Liver (tissue), 9 donors: Measurements from ENCODE around the gene TMC2. TPM values are rescaled to one million over a fixed set of nuclear protein-coding genes. Genes with fewer than 3 reads are reported as not detected.

ENCODE experiments used
- DNase-seq: peaks from one replicate; pipeline ENCODE4 v3.0.0-alpha.2; 2017; ENCODE audit warnings: low spot score
- H3K27ac ChIP-seq, 2 donors: one replicate each; pipeline ENCODE4 v1.7.0; 2013; ENCODE audit warnings: inconsistent platforms in 2 of 2, low read length in 2 of 2, control low read depth in 1 of 2, low read depth in 1 of 2, mild to moderate bottlenecking in 1 of 2
- H3K27me3 ChIP-seq, 4 donors: one replicate each; pipeline versions ENCODE4 v1.6.1 to v1.7.0; 2013; ENCODE audit warnings: low read length in 3 of 4, inconsistent platforms in 1 of 4, mild to moderate bottlenecking in 1 of 4, moderate library complexity in 1 of 4; ENCODE audit not compliant: control insufficient read depth in 4 of 4, insufficient read depth in 4 of 4
- H3K36me3 ChIP-seq, 4 donors: one replicate each; pipeline versions ENCODE4 v1.6.1 to v1.7.0; 2013; ENCODE audit warnings: low read length in 3 of 4, mild to moderate bottlenecking in 3 of 4, low read depth in 1 of 4, moderate library complexity in 1 of 4; ENCODE audit not compliant: control insufficient read depth in 4 of 4, insufficient read depth in 3 of 4
- H3K4me1 ChIP-seq, 4 donors: one replicate each; pipeline versions ENCODE4 v1.6.1 to v1.7.0; 2013; ENCODE audit warnings: low read length in 3 of 4, mild to moderate bottlenecking in 3 of 4, moderate library complexity in 1 of 4; ENCODE audit not compliant: control insufficient read depth in 4 of 4, insufficient read depth in 4 of 4
- H3K4me3 ChIP-seq, 3 donors: one replicate each; pipeline versions ENCODE4 v1.6.1 to v1.7.0; 2013; ENCODE audit warnings: low read length in 3 of 3, control low read depth in 1 of 3, low read depth in 1 of 3, mild to moderate bottlenecking in 1 of 3
- H3K9ac ChIP-seq, 2 donors: one replicate each; pipeline ENCODE4 v1.7.0; 2013; ENCODE audit warnings: low read length in 2 of 2, mild to moderate bottlenecking in 2 of 2, moderate library complexity in 2 of 2, control low read depth in 1 of 2, low read depth in 1 of 2
- H3K9me3 ChIP-seq, 4 donors: one replicate each; pipeline versions ENCODE4 v1.6.1 to v1.7.0; 2013; ENCODE audit warnings: low read length in 3 of 4; ENCODE audit not compliant: control insufficient read depth in 4 of 4
- EGR1 ChIP-seq, 2 donors: IDR thresholded peaks; 2 replicates each; pipeline ENCODE4 v1.6.1; 2016 to 2018; ENCODE audit warnings: antibody characterized with exemption in 2 of 2, low read depth in 2 of 2
- FOXA1 ChIP-seq: IDR thresholded peaks from 2 replicates; pipeline ENCODE4 v1.6.1; 2016; ENCODE audit warnings: antibody characterized with exemption
- GABPA ChIP-seq, 2 donors: IDR thresholded peaks in 1 of 2; conservative IDR thresholded peaks in 1 of 2; 2 replicates each; pipeline ENCODE4 v1.6.1; 2016; ENCODE audit warnings: antibody characterized with exemption in 2 of 2, mild to moderate bottlenecking in 1 of 2, moderate library complexity in 1 of 2
- HNF4A ChIP-seq, 2 donors: conservative IDR thresholded peaks; 2 replicates each; pipeline ENCODE4 v1.6.1; 2016; ENCODE audit warnings: antibody characterized with exemption in 2 of 2, mild to moderate bottlenecking in 2 of 2
- HNF4G ChIP-seq: IDR thresholded peaks from 2 replicates; pipeline ENCODE4 v1.6.1; 2016; ENCODE audit warnings: antibody characterized with exemption
- NR2F2 ChIP-seq: IDR thresholded peaks from 2 replicates; pipeline ENCODE4 v1.6.1; 2016; ENCODE audit warnings: antibody characterized with exemption
- RAD21 ChIP-seq, 2 donors: IDR thresholded peaks; 2 replicates each; pipeline ENCODE4 v1.6.1; 2016; ENCODE audit warnings: antibody characterized with exemption in 2 of 2, mild to moderate bottlenecking in 2 of 2
- RXRA ChIP-seq, 2 donors: IDR thresholded peaks; 2 replicates each; pipeline ENCODE4 v1.6.1; 2017 to 2018; ENCODE audit warnings: antibody characterized with exemption in 2 of 2, mild to moderate bottlenecking in 1 of 2
- SP1 ChIP-seq: IDR thresholded peaks from 2 replicates; pipeline ENCODE4 v1.6.1; 2018; ENCODE audit warnings: antibody characterized with exemption, mild to moderate bottlenecking
- TAF1 ChIP-seq: conservative IDR thresholded peaks from 2 replicates; pipeline ENCODE4 v1.6.1; 2016; ENCODE audit warnings: antibody characterized with exemption, mild to moderate bottlenecking
- YY1 ChIP-seq: IDR thresholded peaks from 2 replicates; pipeline ENCODE4 v1.6.1; 2016; ENCODE audit warnings: antibody characterized with exemption, mild to moderate bottlenecking
- WGBS: extraction: QIAGEN DNeasy Blood & Tissue Kit; methylation state at CpG from one replicate; pipeline ENCODE4 v1.1.7; 2013; 5-methylcytosine and 5-hydroxymethylcytosine counted together
- polyA plus RNA-seq, 2 donors: library from polyadenylated mRNA; stranded (reverse) in 1 of 2; unstranded in 1 of 2; fragments of 200-250 nt in 1 of 2; fragments of >200 nt in 1 of 2; fragmentation: Nextera tagmentation in 1 of 2; extraction: Ambion mirVana in 1 of 2; gene quantifications; one replicate each; pipeline versions ENCODE4 v1.2.1 to v1.2.3, GENCODE V29; 2013 to 2015
- total RNA-seq, 2 donors: library from RNA; depleted of rRNA; stranded (reverse); fragments of >200 nt; gene quantifications; one replicate each; pipeline ENCODE4 v1.2.3, GENCODE V29; 2014
- TF ChIP-seq, protein P1 (sequence below): IDR thresholded peaks from 2 replicates; pipeline ENCODE4 v1.6.1; 2016; ENCODE audit warnings: antibody characterized with exemption
- TF ChIP-seq, protein P2 (sequence below): IDR thresholded peaks from 2 replicates; pipeline ENCODE4 v1.6.1; 2016; ENCODE audit warnings: antibody characterized with exemption
- TF ChIP-seq, protein P3 (sequence below): IDR thresholded peaks from 2 replicates; pipeline ENCODE4 v1.6.1; 2016; ENCODE audit warnings: antibody characterized with exemption, mild to moderate bottlenecking
- TF ChIP-seq, protein P4 (sequence below): IDR thresholded peaks from 2 replicates; pipeline ENCODE4 v1.6.1; 2016; ENCODE audit warnings: antibody characterized with exemption
- donor health status: healthy.
- donor health status: healthy.
- donor health status: healthy.
- donor health status: healthy.
- donor health status: healthy.

TMC2 gene
- total and polyA plus RNA-seq, 4 donors: not detected

DNA sequence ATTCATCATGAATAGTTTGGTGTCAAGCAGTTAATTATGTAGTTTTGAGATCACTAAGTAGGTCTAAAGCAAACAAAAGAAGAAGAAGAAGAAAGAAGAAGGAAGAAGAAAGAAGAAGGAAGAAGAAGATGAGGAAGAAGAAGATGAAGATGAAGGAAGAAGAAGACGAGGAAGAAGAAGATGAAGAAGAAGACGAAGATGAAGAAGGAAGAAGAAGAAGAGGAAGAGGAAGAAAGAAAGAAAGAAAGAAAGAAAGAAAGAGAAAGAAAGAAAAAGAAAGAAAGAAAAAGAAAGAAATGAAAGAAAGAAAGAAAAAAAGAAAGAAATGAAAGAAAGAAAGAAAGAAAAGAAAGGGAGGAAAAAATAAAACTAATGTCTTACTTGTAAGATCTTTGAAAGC lies 9.2 kb downstream of the TMC2 start:
- Histone ChIP-seq H3K27me3 (peaks cover 0 to 7% (median 1%) of the 10 kb centered on the region in 4 donors), H3K27ac (no peak overlapping the region), H3K9ac (no peak overlapping the region), H3K36me3 (no peaks in the 10 kb centered on the region), H3K4me1 (no peaks in the 10 kb centered on the region), H3K4me3 (no peak overlapping the region), H3K9me3 (no peaks in the 10 kb centered on the region)
- DNase-seq: no peak
- TF ChIP-seq, protein P1, sequence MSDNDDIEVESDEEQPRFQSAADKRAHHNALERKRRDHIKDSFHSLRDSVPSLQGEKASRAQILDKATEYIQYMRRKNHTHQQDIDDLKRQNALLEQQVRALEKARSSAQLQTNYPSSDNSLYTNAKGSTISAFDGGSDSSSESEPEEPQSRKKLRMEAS: no peak
- no peak for TF ChIP-seq TAF1
- TF ChIP-seq HNF4A (conservative IDR thresholded peaks at IDR 0.05): no peak
- TF ChIP-seq NR2F2: no peak
- TF ChIP-seq, protein P2, sequence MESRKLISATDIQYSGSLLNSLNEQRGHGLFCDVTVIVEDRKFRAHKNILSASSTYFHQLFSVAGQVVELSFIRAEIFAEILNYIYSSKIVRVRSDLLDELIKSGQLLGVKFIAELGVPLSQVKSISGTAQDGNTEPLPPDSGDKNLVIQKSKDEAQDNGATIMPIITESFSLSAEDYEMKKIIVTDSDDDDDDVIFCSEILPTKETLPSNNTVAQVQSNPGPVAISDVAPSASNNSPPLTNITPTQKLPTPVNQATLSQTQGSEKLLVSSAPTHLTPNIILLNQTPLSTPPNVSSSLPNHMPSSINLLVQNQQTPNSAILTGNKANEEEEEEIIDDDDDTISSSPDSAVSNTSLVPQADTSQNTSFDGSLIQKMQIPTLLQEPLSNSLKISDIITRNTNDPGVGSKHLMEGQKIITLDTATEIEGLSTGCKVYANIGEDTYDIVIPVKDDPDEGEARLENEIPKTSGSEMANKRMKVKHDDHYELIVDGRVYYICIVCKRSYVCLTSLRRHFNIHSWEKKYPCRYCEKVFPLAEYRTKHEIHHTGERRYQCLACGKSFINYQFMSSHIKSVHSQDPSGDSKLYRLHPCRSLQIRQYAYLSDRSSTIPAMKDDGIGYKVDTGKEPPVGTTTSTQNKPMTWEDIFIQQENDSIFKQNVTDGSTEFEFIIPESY: no peak
- TF ChIP-seq SP1: no peak
- TF ChIP-seq EGR1 (IDR thresholded peaks at IDR 0.05; ENCODE audit: low read depth in 2 of 2): no peak
- TF ChIP-seq RAD21 (IDR thresholded peaks at IDR 0.05): no peak
- no peak for TF ChIP-seq FOXA1
- no peak for TF ChIP-seq GABPA (IDR thresholded peaks at IDR 0.05 in 1 of 2, conservative IDR thresholded peaks at IDR 0.05 in 1 of 2)
- TF ChIP-seq YY1: no peak
- TF ChIP-seq HNF4G: no peak
- no peak for TF ChIP-seq RXRA (IDR thresholded peaks at IDR 0.05)
- TF ChIP-seq, protein P3, sequence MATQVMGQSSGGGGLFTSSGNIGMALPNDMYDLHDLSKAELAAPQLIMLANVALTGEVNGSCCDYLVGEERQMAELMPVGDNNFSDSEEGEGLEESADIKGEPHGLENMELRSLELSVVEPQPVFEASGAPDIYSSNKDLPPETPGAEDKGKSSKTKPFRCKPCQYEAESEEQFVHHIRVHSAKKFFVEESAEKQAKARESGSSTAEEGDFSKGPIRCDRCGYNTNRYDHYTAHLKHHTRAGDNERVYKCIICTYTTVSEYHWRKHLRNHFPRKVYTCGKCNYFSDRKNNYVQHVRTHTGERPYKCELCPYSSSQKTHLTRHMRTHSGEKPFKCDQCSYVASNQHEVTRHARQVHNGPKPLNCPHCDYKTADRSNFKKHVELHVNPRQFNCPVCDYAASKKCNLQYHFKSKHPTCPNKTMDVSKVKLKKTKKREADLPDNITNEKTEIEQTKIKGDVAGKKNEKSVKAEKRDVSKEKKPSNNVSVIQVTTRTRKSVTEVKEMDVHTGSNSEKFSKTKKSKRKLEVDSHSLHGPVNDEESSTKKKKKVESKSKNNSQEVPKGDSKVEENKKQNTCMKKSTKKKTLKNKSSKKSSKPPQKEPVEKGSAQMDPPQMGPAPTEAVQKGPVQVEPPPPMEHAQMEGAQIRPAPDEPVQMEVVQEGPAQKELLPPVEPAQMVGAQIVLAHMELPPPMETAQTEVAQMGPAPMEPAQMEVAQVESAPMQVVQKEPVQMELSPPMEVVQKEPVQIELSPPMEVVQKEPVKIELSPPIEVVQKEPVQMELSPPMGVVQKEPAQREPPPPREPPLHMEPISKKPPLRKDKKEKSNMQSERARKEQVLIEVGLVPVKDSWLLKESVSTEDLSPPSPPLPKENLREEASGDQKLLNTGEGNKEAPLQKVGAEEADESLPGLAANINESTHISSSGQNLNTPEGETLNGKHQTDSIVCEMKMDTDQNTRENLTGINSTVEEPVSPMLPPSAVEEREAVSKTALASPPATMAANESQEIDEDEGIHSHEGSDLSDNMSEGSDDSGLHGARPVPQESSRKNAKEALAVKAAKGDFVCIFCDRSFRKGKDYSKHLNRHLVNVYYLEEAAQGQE: no peak
- WGBS: 74% methylated on average over 2 of the region's 2 CpGs

DNA sequence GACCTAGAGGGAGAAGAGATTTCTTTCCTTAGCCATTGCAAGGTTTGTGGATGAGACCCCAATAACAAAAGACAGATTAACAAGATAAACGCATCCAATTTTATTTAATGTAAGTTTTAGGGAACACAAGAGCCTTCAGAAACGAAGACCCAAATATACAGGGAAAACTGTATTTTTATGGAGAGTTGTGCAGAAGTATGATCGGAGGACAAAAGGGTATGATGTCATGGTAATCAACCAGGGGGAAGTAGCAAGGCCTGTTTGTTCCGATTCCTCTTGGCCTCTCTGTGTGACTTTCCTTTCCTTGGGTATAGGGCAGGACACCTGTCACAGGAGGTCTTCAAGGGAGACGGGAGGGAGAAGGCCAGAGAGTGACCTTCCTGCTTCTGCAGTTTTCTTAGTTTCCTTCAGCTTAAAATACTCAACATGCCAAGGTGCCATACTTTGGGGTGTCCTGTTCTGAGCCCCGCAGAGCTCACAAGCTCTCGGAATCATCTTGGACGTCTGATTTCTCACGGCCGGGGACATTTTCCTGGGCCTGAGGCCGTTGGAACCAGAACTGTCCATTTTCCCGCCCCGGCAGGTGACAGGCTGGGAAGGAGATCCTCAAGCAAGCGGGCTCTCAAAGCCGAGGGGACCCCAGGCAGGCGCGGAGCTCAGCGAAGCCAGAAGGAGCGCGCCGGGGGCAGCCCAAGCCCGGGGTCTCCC lies 21.7 kb downstream of the TMC2 start:
- Histone ChIP-seq H3K4me3 (no peak overlapping the region), H3K9me3 (no peaks in the 10 kb centered on the region), H3K9ac (no peak overlapping the region), H3K27me3 (peaks cover 0 to 13% (median 11%) of the 10 kb centered on the region in 4 donors), H3K4me1 (peaks cover 0 to 3% (median 3%) of the 10 kb centered on the region in 4 donors), H3K27ac (no peak overlapping the region), H3K36me3 (no peaks in the 10 kb centered on the region)
- 29% methylated on average over 22 of the region's 22 CpGs for WGBS
- TF ChIP-seq, protein P2: no peak
- TF ChIP-seq SP1 (no peak), TAF1 (no peak), RXRA (IDR thresholded peaks at IDR 0.05) (no peak), EGR1 (IDR thresholded peaks at IDR 0.05; ENCODE audit: low read depth in 2 of 2) (no peak), RAD21 (IDR thresholded peaks at IDR 0.05) (no peak)
- TF ChIP-seq, protein P4, sequence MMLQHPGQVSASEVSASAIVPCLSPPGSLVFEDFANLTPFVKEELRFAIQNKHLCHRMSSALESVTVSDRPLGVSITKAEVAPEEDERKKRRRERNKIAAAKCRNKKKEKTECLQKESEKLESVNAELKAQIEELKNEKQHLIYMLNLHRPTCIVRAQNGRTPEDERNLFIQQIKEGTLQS: no peak
- DNase-seq: no peak
